ENCODE data around the gene SMYD1.
"Not testable (repeated sequence)": the region's sequence is repeated elsewhere in the genome, so short reads cannot be mapped to it uniquely, and the experiment has no call there.

Gene SMYD1

DNA sequence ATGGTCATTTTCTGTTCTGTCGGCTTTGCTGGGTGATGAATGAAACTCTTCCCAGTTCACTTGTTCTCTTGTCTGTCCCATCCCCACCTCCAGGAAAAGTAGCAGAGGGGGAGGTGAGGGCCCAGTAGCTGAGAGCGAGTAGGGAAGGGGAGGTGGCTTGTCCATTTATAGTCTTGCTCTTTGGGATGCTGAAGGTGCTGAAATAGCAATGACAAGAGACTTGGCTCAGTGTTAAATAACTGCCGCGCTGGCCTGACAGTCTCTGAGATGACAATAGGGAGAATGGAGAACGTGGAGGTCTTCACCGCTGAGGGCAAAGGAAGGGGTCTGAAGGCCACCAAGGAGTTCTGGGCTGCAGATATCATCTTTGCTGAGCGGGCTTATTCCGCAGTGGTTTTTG is at the start of gene SMYD1:
TSS of gene SMYD1 (plus strand) at position 228 of the 400 bp plus-strand sequence. CDS start at position 268, 40 bp downstream.
- no peak for DNase-seq

DNA sequence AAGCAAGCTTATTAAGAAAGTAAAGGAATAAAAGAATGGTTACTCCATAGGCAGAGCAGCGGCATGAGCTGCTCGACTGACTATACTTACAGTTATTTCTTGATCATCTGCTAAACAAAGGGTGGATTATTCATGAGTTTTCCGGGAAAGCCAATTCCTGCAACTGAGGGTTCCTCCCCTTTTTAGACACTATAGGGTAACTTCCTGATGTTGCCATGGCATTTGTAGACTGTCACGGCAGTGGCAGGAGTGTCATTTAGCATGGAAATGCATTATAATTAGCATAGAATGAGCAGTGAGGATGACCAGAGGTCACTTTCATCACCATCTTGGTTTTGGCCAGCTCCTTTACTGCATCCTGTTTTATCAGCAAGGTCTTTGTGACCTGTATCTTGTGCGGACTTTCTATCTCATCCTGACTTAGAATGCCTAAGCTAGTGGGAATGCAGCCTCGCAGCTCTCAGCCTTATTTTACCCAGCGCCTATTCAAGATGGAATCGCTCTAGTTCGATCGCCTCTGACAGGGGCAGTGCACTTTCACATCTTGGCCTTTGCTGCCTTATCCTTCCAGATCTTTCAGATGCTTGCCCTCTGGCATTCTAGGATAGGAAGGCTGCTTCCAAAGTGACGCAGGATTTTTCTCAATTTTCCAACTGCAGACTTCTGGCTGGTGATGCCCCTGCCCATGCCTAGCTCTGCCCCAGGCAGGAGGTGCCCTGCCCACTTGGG is 49.4 kb upstream of the SMYD1 start:
- not testable (repeated sequence) for DNase-seq

DNA sequence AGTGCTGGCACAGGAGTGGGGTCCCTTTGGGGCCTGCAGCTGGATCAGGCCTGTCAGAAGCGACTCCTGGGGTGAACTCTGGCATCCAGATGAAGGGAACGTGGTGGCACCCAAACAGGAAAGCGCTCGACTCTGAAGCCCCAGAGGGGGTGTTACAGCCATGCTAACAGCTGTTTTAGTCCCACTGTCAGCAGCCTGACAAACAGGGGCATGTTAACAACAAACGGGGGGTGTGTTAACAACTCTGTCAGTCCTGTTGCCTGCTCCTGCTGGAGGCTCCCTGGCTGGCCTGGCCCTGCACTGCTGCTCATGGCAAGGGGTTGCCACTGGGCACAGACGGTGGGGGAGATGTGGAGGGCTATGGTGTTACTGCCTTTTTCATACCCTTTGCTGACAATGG is 48.7 kb upstream of the SMYD1 start:
- no peak for DNase-seq

DNA sequence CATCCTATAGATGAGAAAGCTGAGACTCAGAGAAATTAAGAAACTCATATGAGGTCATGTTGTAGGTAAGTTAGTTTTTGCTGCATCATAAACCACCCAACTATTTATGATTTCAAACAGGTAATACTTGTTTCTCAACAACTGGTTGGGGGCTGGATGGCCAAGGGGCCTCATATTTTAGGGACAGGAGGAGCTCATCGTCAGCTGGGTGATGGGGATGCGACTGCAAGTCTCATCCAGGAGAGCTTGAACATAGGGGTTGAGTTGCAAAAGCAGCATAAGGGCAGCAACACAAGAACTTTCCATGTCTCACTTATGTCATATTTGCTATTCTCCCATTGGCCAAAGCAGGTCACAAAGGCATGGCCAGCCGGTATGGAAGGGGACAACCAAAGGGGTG is 47.6 kb upstream of the SMYD1 start:
- DNase-seq: no peak

DNA sequence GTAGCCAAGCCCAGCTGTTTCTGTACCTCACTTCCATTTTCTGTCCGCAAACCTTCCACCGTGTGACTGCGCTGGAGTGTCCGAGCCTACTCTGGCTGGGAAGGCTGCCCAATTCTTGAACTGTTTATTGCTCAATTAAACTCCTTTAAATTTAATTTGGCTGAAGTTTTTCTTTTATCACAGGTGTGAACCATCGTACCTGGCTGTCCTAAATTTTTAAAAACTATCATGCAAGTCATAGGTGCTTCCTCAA is 45.0 kb upstream of the SMYD1 start:
- DNase-seq: no peak

DNA sequence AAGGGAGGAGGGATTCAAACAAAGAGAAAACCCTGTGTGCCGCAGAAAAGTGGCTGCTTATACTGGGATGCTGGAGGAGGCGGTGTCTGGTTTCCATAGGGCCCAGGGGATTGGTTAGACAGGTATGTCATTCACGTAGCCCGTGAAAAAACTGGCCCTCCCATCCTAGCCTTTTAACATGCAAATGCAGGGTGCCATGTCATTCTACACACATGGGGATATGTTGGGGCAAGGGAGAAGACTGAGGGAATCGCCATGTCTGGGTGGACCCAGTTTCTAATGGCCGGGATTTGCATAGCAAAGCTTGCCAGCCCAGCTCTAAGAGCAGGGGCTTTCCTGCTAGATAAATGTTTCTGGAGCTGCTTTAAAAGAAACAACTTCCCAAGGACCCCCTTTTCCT is 43.1 kb upstream of the SMYD1 start:
- DNase-seq: no peak

DNA sequence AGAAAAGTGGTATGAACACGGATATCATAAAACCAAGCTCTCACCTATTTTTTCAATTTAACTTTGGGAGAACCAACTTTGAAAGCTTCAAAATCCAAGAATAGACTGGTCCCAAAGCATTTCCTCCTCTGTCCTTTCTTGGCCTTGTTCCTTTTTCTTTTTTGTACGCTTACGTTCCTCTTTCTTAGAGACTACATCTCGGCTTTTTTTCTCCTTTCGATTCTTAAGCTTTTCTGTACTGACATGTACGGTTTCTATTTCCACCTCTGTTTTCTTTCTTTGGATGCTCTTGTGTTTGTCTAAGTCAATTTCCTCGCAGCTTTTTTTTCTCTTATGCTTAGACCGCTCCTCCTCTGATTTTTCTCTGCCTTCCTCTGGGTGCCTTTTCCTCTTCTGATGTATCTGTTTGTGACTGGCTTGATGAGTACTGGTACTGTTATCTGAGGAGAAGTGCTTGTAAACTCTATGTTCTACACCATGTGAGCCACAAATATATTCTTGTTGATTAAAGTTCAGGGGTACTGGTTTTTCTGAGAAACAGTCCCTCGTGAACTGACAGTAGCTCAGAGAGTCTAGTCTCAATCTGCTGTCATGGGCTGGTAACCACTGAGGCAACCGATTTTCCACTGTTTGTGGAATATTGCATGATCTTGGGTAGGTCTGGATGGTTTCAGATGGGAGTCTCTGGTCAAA is 39.8 kb upstream of the SMYD1 start:
- DNase-seq: no peak

DNA sequence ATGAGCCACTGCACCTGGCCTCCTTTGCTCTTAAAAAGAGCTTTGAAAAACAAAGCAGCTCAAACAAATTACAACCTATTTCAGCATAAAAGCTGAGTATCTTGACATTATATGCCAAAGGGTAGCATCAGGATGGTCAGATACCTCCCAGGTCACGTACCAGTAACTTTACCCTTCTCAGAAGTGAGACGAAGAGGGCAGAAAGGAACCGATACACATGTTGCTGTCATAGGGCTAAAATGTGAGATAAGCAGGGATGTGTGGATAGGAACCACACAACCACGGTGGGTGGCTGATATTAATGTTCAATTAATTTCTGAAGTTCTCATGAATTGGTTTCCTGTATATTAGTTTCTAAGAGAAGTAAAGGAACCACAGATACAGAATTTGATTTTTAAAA is 38.7 kb upstream of the SMYD1 start:
- no peak for DNase-seq

DNA sequence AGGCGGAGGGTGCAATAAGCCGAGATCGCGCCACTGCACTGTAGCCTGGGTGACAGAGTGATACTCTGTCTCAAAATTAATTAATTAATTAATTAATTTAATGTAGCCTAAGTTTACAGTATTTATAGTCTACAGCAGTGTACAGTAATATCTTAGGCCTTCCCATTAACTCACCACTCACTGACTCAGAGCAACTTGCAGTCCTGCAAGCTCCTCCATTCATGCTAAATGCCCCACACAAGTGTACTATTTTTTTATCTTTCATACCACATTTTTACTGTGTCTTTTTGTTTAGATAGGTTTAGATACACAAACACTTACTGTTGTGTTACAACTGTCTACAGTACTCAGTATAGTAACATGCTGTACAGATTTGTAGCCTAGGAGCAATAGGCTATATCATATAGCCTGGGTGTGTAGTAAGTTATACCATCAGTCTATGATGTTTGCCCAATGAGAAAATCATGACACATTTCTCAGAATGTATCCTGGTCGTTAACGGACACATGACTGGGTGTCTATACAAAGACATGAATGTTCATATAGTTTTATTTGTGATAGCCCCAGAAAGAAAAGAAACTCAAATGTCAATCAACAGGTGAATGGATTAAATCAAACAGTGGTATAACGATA is 35.4 kb upstream of the SMYD1 start:
- no peak for DNase-seq

DNA sequence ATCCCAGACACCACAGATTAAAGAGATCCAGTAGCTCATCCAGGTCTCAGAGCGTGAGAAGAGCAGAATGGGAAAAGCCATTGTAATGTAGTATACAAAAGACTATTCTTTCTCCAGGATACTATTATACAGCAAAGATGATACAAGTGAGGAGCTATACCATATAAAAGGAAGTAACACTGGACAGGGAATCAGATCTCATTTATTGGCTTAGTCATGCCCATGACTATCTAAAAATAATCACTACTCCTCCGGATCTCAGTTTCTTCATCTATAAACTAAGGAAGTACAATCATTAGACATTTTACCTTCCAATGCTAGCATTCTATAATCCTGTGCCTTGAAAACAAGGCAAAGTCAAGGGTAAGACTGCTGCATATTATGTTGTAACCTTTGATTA is 31.4 kb upstream of the SMYD1 start:
- DNase-seq: no peak

DNA sequence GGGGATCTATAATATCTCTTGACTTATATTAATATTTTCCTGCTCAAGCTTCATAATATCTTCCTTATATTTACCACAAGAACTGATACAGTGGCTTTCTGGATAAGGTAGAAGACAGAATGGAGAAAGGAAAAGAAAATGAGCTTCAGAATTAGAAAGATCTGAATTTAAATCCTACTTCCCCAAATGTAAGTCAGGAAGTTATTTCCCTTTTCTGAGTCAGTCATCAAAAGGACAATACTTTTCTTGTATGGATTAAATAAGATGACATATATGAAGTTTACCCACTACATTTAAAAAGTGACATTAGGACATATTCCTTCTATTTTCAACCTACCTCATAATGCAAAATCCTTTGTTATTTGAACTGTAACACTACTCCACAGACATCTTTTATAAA is 31.0 kb upstream of the SMYD1 start:
- DNase-seq: no peak

DNA sequence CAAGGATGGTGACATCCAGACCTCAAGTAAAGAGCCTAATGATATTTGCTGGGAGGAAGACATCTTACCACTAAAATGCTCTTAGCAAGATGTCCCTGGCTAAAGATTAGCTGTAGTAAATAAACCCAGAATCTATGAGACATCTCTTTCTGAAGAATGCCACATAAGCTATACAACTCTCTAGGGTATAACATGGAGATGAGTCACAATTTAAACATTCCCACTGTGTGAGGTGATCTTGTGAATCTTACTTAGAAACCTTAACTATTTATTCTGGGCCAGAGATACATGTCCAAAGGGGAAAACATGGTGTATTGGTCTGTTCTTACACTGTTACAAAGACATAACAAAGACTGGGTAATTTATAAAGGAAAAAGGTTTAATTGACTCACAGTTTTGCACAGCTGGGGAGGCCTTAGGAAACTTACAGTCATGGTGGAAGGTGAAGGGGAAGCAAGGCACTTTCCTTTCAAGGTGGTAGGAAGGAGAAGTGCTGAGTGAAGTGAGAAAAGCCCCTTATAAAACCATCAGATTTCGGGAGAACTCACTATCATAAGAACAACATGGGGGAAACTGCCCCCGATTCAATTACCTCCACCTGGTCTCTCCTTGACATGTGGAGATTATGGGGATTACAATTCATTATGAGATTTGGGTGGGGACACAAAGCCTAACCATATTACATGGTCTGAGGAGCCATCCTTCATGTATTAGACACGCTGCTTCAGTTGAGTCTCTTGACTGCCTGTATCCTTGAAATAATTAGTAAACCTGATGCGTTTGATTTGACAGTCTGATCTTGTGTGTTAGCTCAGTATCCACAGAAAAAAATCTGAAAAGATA is 29.1 kb upstream of the SMYD1 start:
- DNase-seq: no peak

DNA sequence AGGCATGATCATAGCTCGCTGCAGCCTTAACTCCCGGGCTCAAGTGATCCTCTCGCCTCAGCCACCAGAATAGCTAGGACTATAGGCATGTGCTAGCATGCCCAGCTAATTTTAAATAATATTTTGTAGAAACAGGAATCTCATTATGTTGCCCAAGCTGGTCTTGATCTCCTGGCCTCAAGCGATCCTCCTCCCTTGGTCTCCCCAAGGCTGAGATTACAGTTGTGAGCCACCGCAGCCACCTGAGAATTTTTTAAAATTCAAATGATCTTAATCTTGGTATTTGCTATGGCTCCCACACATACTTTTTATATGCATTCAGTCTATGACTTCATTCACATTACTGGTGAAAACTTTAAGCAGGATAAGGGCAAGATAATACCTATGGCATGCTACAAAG is 25.1 kb upstream of the SMYD1 start:
- DNase-seq: no peak

DNA sequence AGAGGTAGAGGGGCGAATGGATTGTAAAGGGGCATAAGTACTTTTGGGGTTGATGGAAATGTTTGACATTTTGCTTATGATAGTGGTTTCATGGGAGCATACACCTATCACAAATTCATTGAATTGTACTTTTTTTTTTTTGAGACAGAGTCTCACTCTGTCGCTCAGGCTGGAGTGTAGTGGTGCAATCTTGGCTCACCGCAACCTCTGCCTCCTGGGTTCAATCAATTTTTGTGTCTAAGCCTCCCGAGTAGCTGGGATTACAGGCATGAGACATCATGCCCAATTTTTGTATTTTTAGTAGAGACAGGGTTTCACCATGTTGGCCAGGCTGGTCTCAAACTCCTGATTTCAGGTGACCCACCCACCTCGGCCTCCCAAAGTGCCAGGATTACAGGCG is 22.1 kb upstream of the SMYD1 start:
- not testable (repeated sequence) for DNase-seq

DNA sequence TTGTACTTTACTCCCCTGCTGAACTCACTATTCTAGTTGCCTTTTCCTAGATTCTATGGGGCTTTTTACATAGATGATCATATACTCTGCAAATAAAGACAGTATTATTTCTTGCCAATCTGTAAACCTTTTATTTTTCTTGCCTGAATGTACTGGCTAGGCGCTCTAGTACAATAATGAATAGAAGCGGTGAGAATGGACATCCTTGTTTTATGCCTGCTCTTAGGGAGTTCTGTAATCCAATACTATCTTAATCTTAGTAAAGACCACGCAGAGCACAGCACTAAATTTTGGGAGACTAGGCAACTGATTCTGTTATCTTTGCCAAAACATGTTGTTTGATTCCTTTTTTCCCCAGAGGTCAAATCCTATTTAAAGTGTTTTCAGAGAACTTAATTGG is 19.1 kb upstream of the SMYD1 start:
- no peak for DNase-seq

DNA sequence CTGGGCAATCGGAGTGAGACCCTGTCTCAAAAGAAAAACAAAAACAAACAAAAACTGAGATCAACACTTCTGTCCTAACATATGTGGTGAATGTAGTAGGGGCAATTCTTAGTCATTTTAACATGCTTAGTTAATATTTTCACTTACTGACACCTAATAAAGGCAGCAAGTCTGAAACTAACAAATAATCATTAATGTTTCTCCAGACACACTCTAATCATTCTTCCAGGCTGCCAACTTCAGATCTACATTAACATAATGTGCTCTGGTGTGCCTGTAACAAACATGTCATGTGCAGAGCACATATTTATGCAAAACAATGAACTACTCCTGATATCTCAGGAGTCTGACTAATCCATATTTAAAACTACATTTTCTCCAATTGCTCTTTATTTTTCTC is 18.0 kb upstream of the SMYD1 start:
- DNase-seq: no peak

DNA sequence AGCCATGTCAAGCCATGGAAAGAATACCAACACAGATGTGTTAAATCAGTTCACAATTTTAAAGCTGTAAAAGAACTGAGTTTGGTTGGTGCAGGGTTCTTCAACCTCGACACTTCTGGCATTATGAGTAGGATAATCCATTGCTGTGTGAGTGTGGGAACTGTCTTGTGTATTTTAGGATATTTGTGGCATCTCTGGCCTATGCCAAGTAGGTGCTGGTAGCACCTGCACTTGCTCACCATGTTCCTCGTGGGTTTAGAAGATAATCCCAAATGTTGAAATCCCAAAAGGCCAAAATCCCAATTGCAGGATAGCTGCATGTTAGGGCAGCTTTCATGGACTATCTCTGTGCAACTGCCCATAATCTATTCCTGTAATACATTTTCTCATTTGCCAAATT is 15.8 kb upstream of the SMYD1 start:
- DNase-seq: no peak

DNA sequence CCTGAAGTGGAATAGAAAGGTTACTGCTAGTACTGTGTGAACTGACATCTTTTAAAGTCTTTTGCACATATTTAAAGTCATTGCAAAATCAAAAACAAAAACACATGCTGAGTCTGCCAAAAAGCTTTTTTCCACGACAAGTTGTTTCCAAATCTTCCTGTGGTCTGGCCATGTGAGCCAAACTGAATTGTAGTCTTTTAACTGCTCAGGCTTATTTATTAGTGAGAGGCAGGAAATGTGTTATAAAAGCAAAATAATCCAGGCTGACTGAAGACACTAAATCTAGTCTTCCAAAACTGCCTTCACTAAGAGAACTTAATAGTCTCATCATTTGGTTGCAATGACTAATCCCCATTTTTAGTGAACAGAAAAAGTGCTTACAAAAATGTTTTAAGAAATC is 14.3 kb upstream of the SMYD1 start:
- DNase-seq: no peak

DNA sequence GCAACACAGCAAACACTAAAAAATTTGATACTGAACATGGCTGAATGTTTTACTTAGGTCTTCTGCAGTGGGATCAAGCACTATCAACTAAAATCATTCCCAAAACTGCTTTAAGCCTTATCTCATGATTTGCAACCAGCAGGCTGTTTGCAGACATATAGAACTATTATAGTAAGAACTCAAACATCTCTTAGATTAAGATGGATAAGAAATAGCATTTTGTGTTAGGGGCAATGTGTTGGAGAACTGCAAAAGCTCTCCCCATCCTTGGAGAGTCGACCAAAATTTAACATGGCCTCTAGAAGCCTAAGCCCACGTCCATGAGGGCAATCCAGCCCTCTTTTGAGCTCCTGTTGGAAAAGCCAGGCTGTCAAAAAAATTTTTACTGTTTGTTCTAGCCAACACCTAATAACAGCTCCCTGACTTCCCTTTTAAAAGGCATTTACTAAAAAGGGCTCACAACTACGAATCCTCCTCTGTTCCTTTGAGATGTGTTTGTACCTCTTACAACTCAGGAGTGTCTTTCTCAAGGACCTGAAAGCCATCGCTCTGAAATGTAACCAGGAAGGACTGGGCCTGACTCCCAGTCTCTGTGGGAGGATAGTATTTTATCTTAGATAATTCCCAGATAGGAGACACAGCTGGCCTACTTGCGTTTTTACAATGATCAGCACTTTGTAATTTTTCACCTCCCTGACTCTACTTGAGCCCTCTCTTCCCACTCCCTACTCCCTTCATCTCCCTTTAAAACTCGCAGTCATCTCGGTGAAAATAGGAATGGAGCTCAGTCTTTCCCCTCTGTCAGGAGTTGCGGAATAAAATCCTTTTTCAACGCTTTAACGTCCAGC is 13.5 kb upstream of the SMYD1 start:
- no peak for DNase-seq

DNA sequence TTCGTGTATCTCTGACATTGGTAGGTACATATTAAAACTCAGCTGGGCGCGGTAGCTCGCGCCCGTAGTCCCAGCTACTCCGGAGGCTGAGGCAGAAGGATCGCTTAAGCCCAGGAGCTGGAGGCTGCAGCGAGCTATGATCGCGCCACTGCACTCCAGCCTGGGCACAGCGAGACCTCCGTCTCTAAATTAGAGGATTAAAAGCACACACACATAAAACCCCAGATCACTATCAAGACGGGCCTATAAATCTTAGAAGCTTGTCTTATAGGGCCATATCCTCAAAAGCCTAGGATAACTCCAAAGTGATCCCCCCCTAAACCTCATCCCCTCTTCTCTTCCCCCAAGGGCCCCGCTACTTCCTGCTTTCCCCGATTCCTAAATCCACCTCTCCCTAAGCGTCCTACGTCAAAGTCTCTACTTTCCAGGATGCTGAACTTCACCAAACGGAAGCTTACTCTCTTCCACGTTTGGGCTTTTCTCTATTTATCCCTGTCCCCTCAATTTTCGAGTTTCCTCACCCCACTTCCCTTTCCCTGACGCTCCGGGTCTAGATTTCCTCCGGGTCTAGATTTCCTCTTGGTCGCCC is 12.7 kb upstream of the SMYD1 start:
- DNase-seq: no peak

DNA sequence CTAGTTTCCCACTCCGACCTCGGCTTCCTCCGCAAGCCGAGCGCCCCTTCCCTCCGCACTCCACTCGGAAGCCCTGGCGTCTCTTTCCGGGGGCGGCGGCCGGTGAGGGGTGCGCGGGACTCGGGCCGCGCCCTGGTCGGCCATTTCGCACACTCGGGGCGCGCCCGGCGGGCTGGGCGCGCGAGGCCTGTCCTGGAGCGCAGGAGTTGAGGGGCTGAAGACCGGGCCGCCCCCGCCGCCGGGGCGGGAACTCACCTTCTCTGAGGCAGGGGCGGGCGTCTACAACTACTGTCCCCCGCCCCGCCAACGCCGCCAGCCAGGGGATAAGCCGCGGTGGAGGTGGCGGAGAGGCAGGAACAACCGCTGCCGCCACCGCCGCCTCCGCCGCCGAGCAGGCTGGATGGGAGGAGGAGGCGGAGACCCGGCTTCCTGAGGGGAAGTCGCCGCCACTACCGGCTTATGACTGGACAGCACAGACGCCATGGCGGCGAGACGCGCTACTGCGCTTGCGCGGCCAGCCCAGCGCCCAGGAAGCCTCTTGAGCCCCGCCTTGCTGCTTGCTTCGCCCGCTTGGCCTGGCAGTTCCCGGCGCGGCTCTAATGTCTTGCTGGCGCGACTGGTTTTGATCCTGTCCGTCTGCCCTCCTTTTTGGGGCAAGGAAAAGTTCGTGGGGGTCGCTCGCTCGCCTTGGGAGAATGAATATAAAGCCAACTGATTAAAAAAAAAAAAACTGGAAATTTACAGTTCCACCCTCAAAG is 12.1 kb upstream of the SMYD1 start, which contains the start of gene KRCC1:
TSS of gene KRCC1 (minus strand) at position 413 of the 758 bp plus-strand sequence. CDS start 27,220 bp downstream, outside the sequence.
- peak; percentile 96 for DNase-seq
